ENCODE data around the gene KRTAP6-2.

DNA sequence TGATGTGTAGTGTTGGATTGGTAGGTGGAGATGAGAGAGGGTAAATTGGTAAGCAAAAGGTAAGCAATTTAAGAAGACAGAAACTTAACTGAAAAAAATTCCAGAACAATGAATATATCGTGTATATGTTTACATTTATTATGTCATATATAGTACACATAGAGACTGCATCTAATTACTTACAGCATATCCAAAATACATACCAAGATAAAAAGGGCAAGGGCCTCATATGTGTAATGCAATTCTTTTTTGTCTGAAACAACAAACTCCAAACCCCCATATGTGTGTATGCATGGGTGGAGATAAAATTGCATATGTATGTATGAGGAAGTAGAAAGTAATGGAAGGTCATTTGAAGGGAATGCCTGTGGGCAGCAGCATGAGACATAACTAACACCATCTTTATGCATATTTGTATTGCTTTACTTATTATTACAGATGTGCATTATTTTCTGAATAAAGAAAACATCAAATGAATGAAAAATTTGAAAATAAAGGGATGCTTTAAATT is 48.3 kb upstream of the KRTAP6-2 start:
- TF ChIP-seq CTCF (IDR thresholded peaks at IDR 0.05 in 4 of 5, conservative IDR thresholded peaks at IDR 0.05 in 1 of 5) = no peak
- no peak for TF ChIP-seq POLR2A (IDR thresholded peaks at IDR 0.05)
